ENCODE measurements around the gene WWOX. TPM values are rescaled to one million over a fixed set of nuclear protein-coding genes. Genes with fewer than 3 reads are reported as not detected.

WWOX gene
- total and polyA plus RNA-seq, 2 of the 13 experiments (the other 11 are each of a cell fraction or from before 2014, with no cell fraction given): 9.1 to 37.4 TPM

- TF ChIP-seq ZNF160 (CRISPR knock-in tag; IDR thresholded peaks at IDR 0.05) (peak; percentile 54; the same call in 1 of the 2 replicates), POLR2AphosphoS2 (IDR thresholded peaks at IDR 0.05; ENCODE audit: low read depth, low read length) (no peak), ZNF691 (CRISPR knock-in tag; IDR thresholded peaks at IDR 0.05; ENCODE audit: borderline replicate concordance, low read depth) (peak; percentile 94), ZNF746 (CRISPR knock-in tag; IDR thresholded peaks at IDR 0.05) (peak; percentile 93), ARID5B (CRISPR knock-in tag; IDR thresholded peaks at IDR 0.05) (peak; percentile 100), FOXJ3 (CRISPR knock-in tag; IDR thresholded peaks at IDR 0.05; ENCODE audit: borderline replicate concordance) (peak; percentile 99), ZNF24 (IDR thresholded peaks at IDR 0.05) (peak; percentile 75), MXD4 (CRISPR knock-in tag; IDR thresholded peaks at IDR 0.05) (peak; percentile 65), STAT6 (CRISPR knock-in tag; IDR thresholded peaks at IDR 0.05; ENCODE audit: borderline replicate concordance) (peak; percentile 92), FOSL2 (CRISPR knock-in tag; IDR thresholded peaks at IDR 0.05) (peak; percentile 91), THAP11 (CRISPR knock-in tag; IDR thresholded peaks at IDR 0.05) (peak; percentile 83), ETV6 (CRISPR knock-in tag; conservative IDR thresholded peaks at IDR 0.05) (peak; percentile 87; the same call in 1 of the 2 replicates), ZNF260 (CRISPR knock-in tag; IDR thresholded peaks at IDR 0.05; ENCODE audit: borderline replicate concordance, low read depth) (no peak), HDAC6 (IDR thresholded peaks at IDR 0.05; ENCODE audit: low read depth, low read length) (no peak), THRA (CRISPR knock-in tag; IDR thresholded peaks at IDR 0.05; ENCODE audit: borderline replicate concordance) (peak; percentile 95), EP300 (IDR thresholded peaks at IDR 0.05; ENCODE audit: low read depth in 2 of 2, low read length in 2 of 2) (peak; percentile 100), EP300 (CRISPR knock-in tag; IDR thresholded peaks at IDR 0.05; ENCODE audit: borderline replicate concordance) (peak; percentile 98), TGIF2 (CRISPR knock-in tag; IDR thresholded peaks at IDR 0.05) (peak; percentile 81; the same call in 1 of the 2 replicates), SRF (IDR thresholded peaks at IDR 0.05; ENCODE audit: low read depth, low read length) (no peak)
Observed at GRCh38 chr16:78297066-78297666, 197.7 kb downstream of the WWOX start (continued).
